ENCODE data around the gene STK11. TPM values are rescaled to one million over a fixed set of nuclear protein-coding genes. Genes with fewer than 3 reads are reported as not detected.

Gene STK11
- total RNA-seq, 4 donors from 2014 or later: 91.5 to 194 (median 149) TPM

DNA sequence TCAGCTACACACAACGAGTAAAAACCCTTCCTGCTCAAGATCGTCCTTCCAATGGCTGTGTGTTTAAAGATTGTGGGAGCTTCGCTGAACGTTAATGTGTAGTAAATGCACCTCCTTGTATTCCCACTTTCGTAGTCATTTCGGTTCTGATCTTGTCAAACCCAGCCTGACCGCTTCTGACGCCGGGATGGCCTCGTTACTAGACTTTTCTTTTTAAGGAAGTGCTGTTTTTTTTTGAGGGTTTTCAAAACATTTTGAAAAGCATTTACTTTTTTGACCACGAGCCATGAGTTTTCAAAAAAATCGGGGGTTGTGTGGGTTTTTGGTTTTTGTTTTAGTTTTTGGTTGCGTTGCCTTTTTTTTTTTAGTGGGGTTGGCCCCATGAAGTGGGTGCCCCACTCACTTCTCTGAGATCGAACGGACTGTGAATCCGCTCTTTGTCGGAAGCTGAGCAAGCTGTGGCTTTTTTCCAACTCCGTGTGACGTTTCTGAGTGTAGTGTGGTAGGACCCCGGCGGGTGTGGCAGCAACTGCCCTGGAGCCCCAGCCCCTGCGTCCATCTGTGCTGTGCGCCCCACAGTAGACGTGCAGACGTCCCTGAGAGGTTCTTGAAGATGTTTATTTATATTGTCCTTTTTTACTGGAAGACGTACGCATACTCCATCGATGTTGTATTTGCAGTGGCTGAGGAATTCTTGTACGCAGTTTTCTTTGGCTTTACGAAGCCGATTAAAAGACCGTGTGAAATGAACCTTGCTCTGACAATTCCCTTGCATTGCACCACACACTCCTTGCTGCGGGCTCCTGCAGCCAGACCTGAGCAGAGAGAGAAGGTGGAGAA, 67.1 kb downstream of the STK11 start:
- Histone ChIP-seq H3K27me3 (no peaks in the 10 kb centered on the region), H3K4me3 (peak overlapping the region; percentile 51 to 81 (median 72)), H3K27ac (peak overlapping the region; percentile 92 to 99 (median 98)), H3K36me3 (peaks cover 0 to 48% of the 10 kb centered on the region in 2 donors), H3K9me3 (no peaks in the 10 kb centered on the region), H3K4me1 (peaks cover 67 to 76% of the 10 kb centered on the region in 2 donors)
- intact Hi-C loops (cut with DNase I; ENCODE audit: low total_unique reads): loop anchor here (10.0 kb wide), 1 partner anchor 478 kb away; the partner anchor contains the start of gene PTBP1
- DNase-seq (peak in 1 of 2 donors; percentile 26), ATAC-seq (no peak)
- in situ Hi-C loops (cut with MboI; ENCODE audit: low sequenced_read_pairs in 4 of 4): no loop called here
- no peak for TF ChIP-seq CTCF (IDR thresholded peaks at IDR 0.05 in 4 of 5, conservative IDR thresholded peaks at IDR 0.05 in 1 of 5)
- TF ChIP-seq POLR2A (IDR thresholded peaks at IDR 0.05): no peak

GRCh38 chr19:1273263-1274041, 67.9 kb downstream of the STK11 start:
- Histone ChIP-seq H3K4me3 (peak overlapping the region in 2 of 4 donors; percentile 68 to 69), H3K27ac (peak overlapping the region; percentile 92 to 99 (median 98)), H3K27me3 (no peaks in the 10 kb centered on the region), H3K36me3 (peaks cover 0 to 51% of the 10 kb centered on the region in 2 donors), H3K9me3 (no peaks in the 10 kb centered on the region), H3K4me1 (peaks cover 59 to 68% of the 10 kb centered on the region in 2 donors)
- peak; percentile 33 to 54 for TF ChIP-seq POLR2A (IDR thresholded peaks at IDR 0.05)
- no peak for TF ChIP-seq CTCF (IDR thresholded peaks at IDR 0.05 in 4 of 5, conservative IDR thresholded peaks at IDR 0.05 in 1 of 5)
- in situ Hi-C loops (cut with MboI; ENCODE audit: low sequenced_read_pairs in 4 of 4): no loop called here
- DNase-seq (peak; percentile 76 to 87), ATAC-seq (peak in 1 of 2 donors; percentile 4)
- intact Hi-C loops (cut with DNase I; ENCODE audit: low total_unique reads): loop anchor here (2.0 to 10.0 kb wide), 2 partner anchors 81 to 479 kb away; partner anchors contain the start of gene PTBP1

- ATAC-seq (no peak), DNase-seq (peak in 1 of 2 donors; percentile 67)
- H3K27ac ChIP-seq: peak overlapping the region; percentile 92 to 99 (median 98)
- intact Hi-C loops (cut with DNase I; ENCODE audit: low total_unique reads): loop anchor here (2.0 to 10.0 kb wide), 2 partner anchors 81 to 479 kb away; partner anchors contain the start of gene PTBP1
- in situ Hi-C loops (cut with MboI; ENCODE audit: low sequenced_read_pairs in 4 of 4): no loop called here
- H3K27me3 ChIP-seq: no peaks in the 10 kb centered on the region
- H3K4me3 ChIP-seq: peak overlapping the region; percentile 56 to 82 (median 70)
- H3K36me3 ChIP-seq: peaks cover 0 to 59% of the 10 kb centered on the region in 2 donors
- no peaks in the 10 kb centered on the region for H3K9me3 ChIP-seq
- H3K4me1 ChIP-seq: peaks cover 56 to 63% of the 10 kb centered on the region in 2 donors
- TF ChIP-seq POLR2A (IDR thresholded peaks at IDR 0.05) (no peak), CTCF (IDR thresholded peaks at IDR 0.05 in 4 of 5, conservative IDR thresholded peaks at IDR 0.05 in 1 of 5) (no peak)
These were observed 68.7 kb downstream of the STK11 start for GRCh38 chr19:1274081-1274851.

- intact Hi-C loops (cut with DNase I; ENCODE audit: low total_unique reads): loop anchor here (2.0 to 10.0 kb wide), 4 partner anchors 80 to 480 kb away; partner anchors contain the start of genes ADAMTSL5, GAMT and PTBP1
- Histone ChIP-seq H3K36me3 (peaks cover 0 to 61% of the 10 kb centered on the region in 2 donors), H3K27ac (peak overlapping the region; percentile 92 to 99 (median 98)), H3K27me3 (no peaks in the 10 kb centered on the region), H3K9me3 (no peaks in the 10 kb centered on the region), H3K4me1 (peaks cover 57 to 63% of the 10 kb centered on the region in 2 donors), H3K4me3 (peak overlapping the region; percentile 56 to 82 (median 70))
- no peak for ATAC-seq
- in situ Hi-C loops (cut with MboI; ENCODE audit: low sequenced_read_pairs in 4 of 4): no loop called here
- DNase-seq: no peak
- TF ChIP-seq CTCF (IDR thresholded peaks at IDR 0.05 in 4 of 5, conservative IDR thresholded peaks at IDR 0.05 in 1 of 5): no peak
- no peak for TF ChIP-seq POLR2A (IDR thresholded peaks at IDR 0.05)
These were observed 69.3 kb downstream of the STK11 start for GRCh38 chr19:1274852-1275259.

Measured in gastrocnemius medialis (tissue), 4 donors.